HepG2 (cell line): ENCODE results near the gene ZNF506.

ENCODE experiments used
- GATA4 ChIP-seq: sonication (generic); IDR thresholded peaks from 2 replicates; pipeline ENCODE4 v1.6.1; 2016; ENCODE audit warnings: antibody characterized with exemption, low read depth, borderline replicate concordance
- SAP130 ChIP-seq: IDR thresholded peaks from 2 replicates; pipeline ENCODE4 v1.6.1; 2016; ENCODE audit warnings: low read depth
- SP1 ChIP-seq, 2 experiments: fragments of 450-650 bp in 1 of 2; sonication (generic) in 1 of 2; formaldehyde crosslinking in 1 of 2; IDR thresholded peaks; 2 replicates each; pipeline versions ENCODE4 v1.4.0 to v1.6.1; 2016 to 2020; ENCODE audit warnings: missing genetic modification reagents in 1 of 2
- ZNF777 ChIP-seq: sonication (generic); formaldehyde crosslinking; IDR thresholded peaks from 2 replicates; pipeline ENCODE4 v1.4.0; 2020; ENCODE audit warnings: missing genetic modification reagents
- TF ChIP-seq, protein P1 (sequence below): sonication (generic); formaldehyde crosslinking; IDR thresholded peaks from 2 replicates; pipeline ENCODE4 v1.4.0; 2020; ENCODE audit warnings: mild to moderate bottlenecking, missing genetic modification reagents

DNA sequence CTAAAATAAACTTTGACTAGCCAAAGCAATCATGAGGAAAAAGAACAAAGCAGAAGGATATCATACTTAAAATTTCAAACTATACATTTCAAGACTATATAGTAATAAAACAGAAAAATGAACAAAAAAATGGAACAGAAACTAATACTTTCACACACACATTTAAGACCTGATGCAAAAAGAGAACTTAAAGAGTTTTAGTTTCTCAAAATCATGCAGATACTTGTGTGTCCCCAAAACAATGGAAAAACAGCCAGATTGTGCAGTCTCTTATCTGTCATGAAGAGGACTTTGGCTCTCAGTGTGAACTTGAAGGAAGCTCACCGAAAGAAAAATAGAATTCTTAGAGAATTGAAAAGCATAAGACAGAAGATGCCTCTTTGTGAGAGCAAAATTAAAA, 16.1 kb downstream of the ZNF506 start:
- TF ChIP-seq GATA4 (no peak), SAP130 (CRISPR knock-in tag) (no peak), ZNF777 (no peak), SP1 (IDR thresholded peaks at IDR 0.05) (no peak), SP1 (CRISPR knock-in tag; IDR thresholded peaks at IDR 0.05) (no peak)
- TF ChIP-seq, protein P1, sequence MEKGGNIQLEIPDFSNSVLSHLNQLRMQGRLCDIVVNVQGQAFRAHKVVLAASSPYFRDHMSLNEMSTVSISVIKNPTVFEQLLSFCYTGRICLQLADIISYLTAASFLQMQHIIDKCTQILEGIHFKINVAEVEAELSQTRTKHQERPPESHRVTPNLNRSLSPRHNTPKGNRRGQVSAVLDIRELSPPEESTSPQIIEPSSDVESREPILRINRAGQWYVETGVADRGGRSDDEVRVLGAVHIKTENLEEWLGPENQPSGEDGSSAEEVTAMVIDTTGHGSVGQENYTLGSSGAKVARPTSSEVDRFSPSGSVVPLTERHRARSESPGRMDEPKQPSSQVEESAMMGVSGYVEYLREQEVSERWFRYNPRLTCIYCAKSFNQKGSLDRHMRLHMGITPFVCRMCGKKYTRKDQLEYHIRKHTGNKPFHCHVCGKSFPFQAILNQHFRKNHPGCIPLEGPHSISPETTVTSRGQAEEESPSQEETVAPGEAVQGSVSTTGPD (CRISPR knock-in tag) = no peak
